Measurements from ENCODE around the gene CTCF. TPM values are rescaled to one million over a fixed set of nuclear protein-coding genes. Genes with fewer than 3 reads are reported as not detected.

The CTCF gene
- total and polyA plus RNA-seq, 4 donors = 10.1 to 35.3 (median 15.5) TPM

DNA sequence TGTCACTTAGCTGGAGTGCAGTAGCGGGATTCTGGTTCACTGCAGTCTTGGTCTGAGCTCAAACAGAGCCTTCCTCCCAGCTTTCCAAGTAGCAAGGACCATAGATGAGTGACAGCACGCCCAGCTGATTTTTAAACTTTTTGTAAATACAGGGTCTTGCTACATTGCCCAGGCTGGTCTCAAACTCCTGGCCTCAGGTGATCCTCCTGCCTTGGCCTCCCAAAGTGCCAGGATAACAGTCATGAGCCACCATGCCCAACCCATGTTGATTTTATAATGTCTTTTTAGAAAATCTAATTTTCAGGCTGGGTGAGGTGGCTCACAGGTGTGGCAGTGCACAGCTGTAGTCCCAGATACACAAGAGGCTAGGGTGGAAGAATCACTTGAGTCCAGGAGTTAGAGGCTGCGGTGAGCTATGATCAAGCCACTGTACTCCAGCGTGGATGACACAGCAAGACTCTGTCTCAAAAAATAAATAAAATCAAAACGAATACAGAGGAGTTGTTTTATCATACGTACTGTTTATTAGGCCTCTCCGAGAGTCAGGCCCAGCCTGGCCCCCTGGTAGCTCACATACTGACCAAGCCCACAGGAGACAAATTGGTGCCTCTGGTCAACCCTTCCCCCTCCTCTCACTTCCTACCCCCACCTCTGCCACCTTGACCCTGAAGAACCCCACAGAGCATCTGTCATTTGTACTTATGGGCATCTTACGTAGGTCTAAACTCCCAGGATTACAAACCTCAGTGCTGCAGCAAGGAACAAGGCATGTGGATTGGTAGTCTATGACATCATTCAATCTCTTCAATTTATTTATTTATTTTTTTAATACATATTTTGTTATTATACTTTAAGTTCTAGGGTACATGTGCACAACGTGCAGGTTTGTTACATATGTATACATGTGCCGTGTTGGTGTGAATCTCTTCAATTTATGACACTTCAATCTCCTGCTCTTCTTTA lies 117.9 kb downstream of the CTCF start:
- Histone ChIP-seq H3K4me1 (ENCODE audit: control insufficient read depth in 4 of 4, insufficient read depth in 4 of 4, low read length in 3 of 4) (peaks cover 10 to 34% (median 25%) of the 10 kb centered on the region in 4 donors), H3K36me3 (ENCODE audit: control insufficient read depth in 4 of 4, insufficient read depth in 3 of 4, low read depth in 1 of 4, low read length in 3 of 4) (peaks cover 0 to 18% (median 8%) of the 10 kb centered on the region in 4 donors), H3K9ac (ENCODE audit: low read depth in 1 of 2, low read length in 2 of 2) (no peak overlapping the region), H3K27ac (ENCODE audit: low read depth in 1 of 2, low read length in 2 of 2) (no peak overlapping the region), H3K9me3 (ENCODE audit: control insufficient read depth in 4 of 4, low read length in 3 of 4) (no peaks in the 10 kb centered on the region), H3K27me3 (ENCODE audit: control insufficient read depth in 4 of 4, insufficient read depth in 4 of 4, low read length in 3 of 4) (no peaks in the 10 kb centered on the region), H3K4me3 (ENCODE audit: low read depth in 1 of 3, low read length in 3 of 3) (no peak overlapping the region)
- no peak for DNase-seq (ENCODE audit: low spot score)
- TF ChIP-seq EGR1 (IDR thresholded peaks at IDR 0.05; ENCODE audit: low read depth in 2 of 2) (no peak), SP1 (IDR thresholded peaks at IDR 0.05) (no peak), NR2F2 (IDR thresholded peaks at IDR 0.05) (no peak), HNF4A (conservative IDR thresholded peaks at IDR 0.05) (no peak), FOXA1 (IDR thresholded peaks at IDR 0.05) (no peak), FOXA2 (IDR thresholded peaks at IDR 0.05) (no peak), HNF4G (IDR thresholded peaks at IDR 0.05) (no peak), CTCF (IDR thresholded peaks at IDR 0.05; ENCODE audit: low read depth, low read length, missing input control) (no peak), YY1 (IDR thresholded peaks at IDR 0.05) (no peak), JUND (IDR thresholded peaks at IDR 0.05) (no peak), RXRA (IDR thresholded peaks at IDR 0.05) (no peak)
- TF ChIP-seq, protein P1, sequence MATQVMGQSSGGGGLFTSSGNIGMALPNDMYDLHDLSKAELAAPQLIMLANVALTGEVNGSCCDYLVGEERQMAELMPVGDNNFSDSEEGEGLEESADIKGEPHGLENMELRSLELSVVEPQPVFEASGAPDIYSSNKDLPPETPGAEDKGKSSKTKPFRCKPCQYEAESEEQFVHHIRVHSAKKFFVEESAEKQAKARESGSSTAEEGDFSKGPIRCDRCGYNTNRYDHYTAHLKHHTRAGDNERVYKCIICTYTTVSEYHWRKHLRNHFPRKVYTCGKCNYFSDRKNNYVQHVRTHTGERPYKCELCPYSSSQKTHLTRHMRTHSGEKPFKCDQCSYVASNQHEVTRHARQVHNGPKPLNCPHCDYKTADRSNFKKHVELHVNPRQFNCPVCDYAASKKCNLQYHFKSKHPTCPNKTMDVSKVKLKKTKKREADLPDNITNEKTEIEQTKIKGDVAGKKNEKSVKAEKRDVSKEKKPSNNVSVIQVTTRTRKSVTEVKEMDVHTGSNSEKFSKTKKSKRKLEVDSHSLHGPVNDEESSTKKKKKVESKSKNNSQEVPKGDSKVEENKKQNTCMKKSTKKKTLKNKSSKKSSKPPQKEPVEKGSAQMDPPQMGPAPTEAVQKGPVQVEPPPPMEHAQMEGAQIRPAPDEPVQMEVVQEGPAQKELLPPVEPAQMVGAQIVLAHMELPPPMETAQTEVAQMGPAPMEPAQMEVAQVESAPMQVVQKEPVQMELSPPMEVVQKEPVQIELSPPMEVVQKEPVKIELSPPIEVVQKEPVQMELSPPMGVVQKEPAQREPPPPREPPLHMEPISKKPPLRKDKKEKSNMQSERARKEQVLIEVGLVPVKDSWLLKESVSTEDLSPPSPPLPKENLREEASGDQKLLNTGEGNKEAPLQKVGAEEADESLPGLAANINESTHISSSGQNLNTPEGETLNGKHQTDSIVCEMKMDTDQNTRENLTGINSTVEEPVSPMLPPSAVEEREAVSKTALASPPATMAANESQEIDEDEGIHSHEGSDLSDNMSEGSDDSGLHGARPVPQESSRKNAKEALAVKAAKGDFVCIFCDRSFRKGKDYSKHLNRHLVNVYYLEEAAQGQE (IDR thresholded peaks at IDR 0.05) = no peak
- WGBS = 92% methylated on average over 10 of the region's 10 CpGs

- Histone ChIP-seq H3K36me3 (ENCODE audit: control insufficient read depth in 4 of 4, insufficient read depth in 3 of 4, low read depth in 1 of 4, low read length in 3 of 4) (peaks cover 0 to 19% (median 12%) of the 10 kb centered on the region in 4 donors), H3K27me3 (ENCODE audit: control insufficient read depth in 4 of 4, insufficient read depth in 4 of 4, low read length in 3 of 4) (no peaks in the 10 kb centered on the region), H3K4me1 (ENCODE audit: control insufficient read depth in 4 of 4, insufficient read depth in 4 of 4, low read length in 3 of 4) (peaks cover 0 to 12% (median 10%) of the 10 kb centered on the region in 4 donors), H3K9ac (ENCODE audit: low read depth in 1 of 2, low read length in 2 of 2) (no peak overlapping the region), H3K4me3 (ENCODE audit: low read depth in 1 of 3, low read length in 3 of 3) (no peak overlapping the region), H3K9me3 (ENCODE audit: control insufficient read depth in 4 of 4, low read length in 3 of 4) (no peaks in the 10 kb centered on the region), H3K27ac (ENCODE audit: low read depth in 1 of 2, low read length in 2 of 2) (no peak overlapping the region)
- TF ChIP-seq HNF4A (conservative IDR thresholded peaks at IDR 0.05) = no peak
- no peak for TF ChIP-seq TAF1 (conservative IDR thresholded peaks at IDR 0.05)
- TF ChIP-seq ATF3 (IDR thresholded peaks at IDR 0.05) = no peak
- TF ChIP-seq CTCF (IDR thresholded peaks at IDR 0.05; ENCODE audit: low read depth, low read length, missing input control) = no peak
- no peak for TF ChIP-seq EGR1 (IDR thresholded peaks at IDR 0.05; ENCODE audit: low read depth in 2 of 2)
- TF ChIP-seq, protein P1 (IDR thresholded peaks at IDR 0.05) = no peak
- no peak for TF ChIP-seq NR2F2 (IDR thresholded peaks at IDR 0.05)
- TF ChIP-seq RAD21 (IDR thresholded peaks at IDR 0.05) = no peak
- 91% methylated on average over 4 of the region's 4 CpGs for WGBS
- DNase-seq (ENCODE audit: low spot score) = no peak
Observed at GRCh38 chr16:67683767-67684166, 121.4 kb downstream of the CTCF start.
